WTC11 (cell line): Measurements from ENCODE around the gene LTBP1. TPM values are rescaled to one million over a fixed set of nuclear protein-coding genes. Genes with fewer than 3 reads are reported as not detected.

Experiments used
- ATAC-seq: fragments of 200-7000 bp; cut with Tn5 transposase; 2 replicates; pipeline ENCODE4 v1.10.0; 2021; ENCODE audit warnings: mild to moderate bottlenecking, moderate library complexity
- CTCF ChIA-PET: fragments of 300-600 bp; sonication (Branson Sonifier 250); formaldehyde crosslinking; loops from one replicate; lab custom pipeline; 2021; ENCODE audit warnings: antibody characterized with exemption; lab: Charles Lee
- POLR2A ChIA-PET: fragments of 350-600 bp; sonication (Branson Sonifier 250); formaldehyde crosslinking; loops from one replicate; lab custom pipeline; 2021; ENCODE audit warnings: antibody characterized with exemption; lab: Charles Lee
- DNase-seq: peaks from one replicate; pipeline ENCODE4 v3.0.0; 2021; ENCODE audit warnings: low spot score
- H3K27ac Mint-ChIP-seq: 2 replicates; pipeline ENCODE4 v1.8.0; 2021; ENCODE audit warnings: mixed read lengths
- H3K27me3 Mint-ChIP-seq: 2 replicates; pipeline ENCODE4 v1.8.0; 2021; ENCODE audit warnings: low read depth, mild to moderate bottlenecking, moderate library complexity, mixed read lengths
- H3K36me3 Mint-ChIP-seq: 2 replicates; pipeline ENCODE4 v1.8.0; 2021; ENCODE audit warnings: mixed read lengths
- H3K4me1 Mint-ChIP-seq: 2 replicates; pipeline ENCODE4 v1.8.0; 2022; ENCODE audit warnings: mixed read lengths
- H3K4me3 Mint-ChIP-seq: 2 replicates; pipeline ENCODE4 v1.8.0; 2021; ENCODE audit warnings: mild to moderate bottlenecking, moderate library complexity, mixed read lengths
- H3K9me3 Mint-ChIP-seq: 2 replicates; pipeline ENCODE4 v1.8.0; 2021; ENCODE audit warnings: mixed read lengths
- AR ChIP-seq: fragments of 250-450 bp; sonication (Bioruptor Pico); IDR thresholded peaks from 2 replicates; pipeline ENCODE4 v1.9.0; 2021; ENCODE audit warnings: mild to moderate bottlenecking
- ATF3 ChIP-seq: sonication (generic); formaldehyde crosslinking; conservative IDR thresholded peaks from 2 replicates; pipeline ENCODE4 v1.8.1; 2022; ENCODE audit warnings: mild to moderate bottlenecking, missing genetic modification reagents
- ATF6 ChIP-seq: sonication (generic); formaldehyde crosslinking; IDR thresholded peaks from 2 replicates; pipeline ENCODE4 v1.8.1; 2023; ENCODE audit warnings: mild to moderate bottlenecking, missing genetic modification reagents
- CBFB ChIP-seq: sonication (generic); formaldehyde crosslinking; IDR thresholded peaks from 2 replicates; pipeline ENCODE4 v1.8.1; 2022; ENCODE audit warnings: mild to moderate bottlenecking, low read depth, missing genetic modification reagents
- E2F5 ChIP-seq: sonication (generic); formaldehyde crosslinking; IDR thresholded peaks from 2 replicates; pipeline ENCODE4 v1.8.1; 2022; ENCODE audit warnings: mild to moderate bottlenecking, moderate library complexity, missing genetic modification reagents
- ELF4 ChIP-seq: sonication (generic); formaldehyde crosslinking; IDR thresholded peaks from 2 replicates; pipeline ENCODE4 v1.8.1; 2022; ENCODE audit warnings: low read depth, mild to moderate bottlenecking, moderate library complexity, missing genetic modification reagents
- EMX1 ChIP-seq: fragments of 250-450 bp; sonication (Bioruptor Pico); IDR thresholded peaks from 2 replicates; pipeline ENCODE4 v1.8.0; 2021; ENCODE audit warnings: mild to moderate bottlenecking
- ERG ChIP-seq: fragments of 250-450 bp; sonication (Bioruptor Pico); IDR thresholded peaks from 2 replicates; pipeline ENCODE4 v1.8.0; 2021; ENCODE audit warnings: mild to moderate bottlenecking
- ETV6 ChIP-seq: sonication (generic); formaldehyde crosslinking; IDR thresholded peaks from 2 replicates; pipeline ENCODE4 v1.8.1; 2022; ENCODE audit warnings: mild to moderate bottlenecking, missing genetic modification reagents
- JAZF1 ChIP-seq: fragments of 250-450 bp; sonication (Bioruptor Pico); IDR thresholded peaks from 2 replicates; pipeline ENCODE4 v1.9.0; 2021; ENCODE audit warnings: moderate library complexity, mild to moderate bottlenecking, inconsistent platforms
- KAT7 ChIP-seq: sonication (generic); formaldehyde crosslinking; IDR thresholded peaks from 2 replicates; pipeline ENCODE4 v1.8.1; 2023; ENCODE audit warnings: missing genetic modification reagents, mild to moderate bottlenecking, borderline replicate concordance
- MYBL2 ChIP-seq: sonication (generic); formaldehyde crosslinking; IDR thresholded peaks from 2 replicates; pipeline ENCODE4 v1.8.1; 2023; ENCODE audit warnings: mild to moderate bottlenecking, moderate library complexity, missing genetic modification reagents
- SMAD3 ChIP-seq: sonication (generic); formaldehyde crosslinking; IDR thresholded peaks from 2 replicates; pipeline ENCODE4 v1.8.0; 2022; ENCODE audit warnings: missing genetic modification reagents, mild to moderate bottlenecking, borderline replicate concordance
- SP1 ChIP-seq: sonication (generic); formaldehyde crosslinking; conservative IDR thresholded peaks from 2 replicates; pipeline ENCODE4 v1.8.1; 2022; ENCODE audit warnings: missing genetic modification reagents
- TEAD4 ChIP-seq: sonication (generic); formaldehyde crosslinking; IDR thresholded peaks from 2 replicates; pipeline ENCODE4 v1.8.0; 2022; ENCODE audit warnings: mild to moderate bottlenecking, missing genetic modification reagents
- ZMAT4 ChIP-seq: fragments of 250-450 bp; sonication (Bioruptor Pico); IDR thresholded peaks from 2 replicates; pipeline ENCODE4 v1.9.0; 2021; ENCODE audit warnings: mild to moderate bottlenecking
- ZNF121 ChIP-seq: sonication (generic); formaldehyde crosslinking; IDR thresholded peaks from 2 replicates; pipeline ENCODE4 v1.8.0; 2023; ENCODE audit warnings: missing genetic modification reagents
- ZNF219 ChIP-seq: sonication (generic); formaldehyde crosslinking; IDR thresholded peaks from 2 replicates; pipeline ENCODE4 v1.8.0; 2023; ENCODE audit warnings: missing genetic modification reagents, mild to moderate bottlenecking, borderline replicate concordance
- ZNF425 ChIP-seq: fragments of 250-450 bp; sonication (Bioruptor Pico); conservative IDR thresholded peaks from 2 replicates; pipeline ENCODE4 v1.9.0; 2021; ENCODE audit warnings: mild to moderate bottlenecking
- ZNF532 ChIP-seq: fragments of 250-450 bp; sonication (Bioruptor Pico); IDR thresholded peaks from 2 replicates; pipeline ENCODE4 v1.9.0; 2021; ENCODE audit warnings: mild to moderate bottlenecking, borderline replicate concordance
- ZSCAN18 ChIP-seq: fragments of 250-450 bp; sonication (Bioruptor Pico); IDR thresholded peaks from 2 replicates; pipeline ENCODE4 v2.1.2; 2022; ENCODE audit warnings: mild to moderate bottlenecking, moderate library complexity
- total RNA-seq: library from RNA; stranded (reverse); gene quantifications from 3 replicates; pipeline ENCODE4 v1.2.3, GENCODE V29; 2021

LTBP1 gene
- total RNA-seq, 1 experiment from 2014 or later: 33.6 TPM

GRCh38 chr2:33168425-33168824 lies 221.7 kb downstream of the LTBP1 start:
- Mint-ChIP-seq H3K9me3 (peaks cover 12% of the 10 kb centered on the region), H3K36me3 (peaks cover 6% of the 10 kb centered on the region), H3K4me1 (peaks cover 31% of the 10 kb centered on the region), H3K27ac (0 out of 2 replicates have a peak overlapping the region, but pooled peaks have one; percentile 68), H3K4me3 (no peak overlapping the region), H3K27me3 (no peaks in the 10 kb centered on the region)
- ChIA-PET POLR2A (no interaction called here), CTCF (interaction anchor here (0.7 kb wide), 1 partner anchor 22 kb away, joined by 3 read pairs; no protein-coding TSS in a partner anchor)
- DNase-seq (no peak), ATAC-seq (no peak)
- TF ChIP-seq TEAD4: no peak
- no peak for TF ChIP-seq JAZF1 (CRISPR knock-in tag)
- no peak for TF ChIP-seq SP1 (CRISPR knock-in tag)
- no peak for TF ChIP-seq ZNF219
- no peak for TF ChIP-seq SMAD3
- TF ChIP-seq ZMAT4: no peak
- no peak for TF ChIP-seq AR (CRISPR knock-in tag)
- TF ChIP-seq ZNF425: no peak
- TF ChIP-seq E2F5: no peak
- TF ChIP-seq ZNF532 (CRISPR knock-in tag): no peak
- TF ChIP-seq EMX1 (CRISPR knock-in tag): no peak
- TF ChIP-seq ELF4 (CRISPR knock-in tag): no peak
- no peak for TF ChIP-seq KAT7 (CRISPR knock-in tag)
- TF ChIP-seq CBFB (CRISPR knock-in tag): no peak
- no peak for TF ChIP-seq ETV6 (CRISPR knock-in tag)
- TF ChIP-seq ZNF121 (CRISPR knock-in tag): no peak

- Mint-ChIP-seq H3K4me3 (no peak overlapping the region), H3K36me3 (peaks cover 6% of the 10 kb centered on the region), H3K4me1 (peaks cover 31% of the 10 kb centered on the region), H3K9me3 (peaks cover 12% of the 10 kb centered on the region), H3K27me3 (no peaks in the 10 kb centered on the region), H3K27ac (peak overlapping the region; percentile 58; the same call in 1 of the 2 replicates)
- ChIA-PET CTCF (no interaction called here), POLR2A (no interaction called here)
- ATAC-seq (no peak), DNase-seq (no peak)
- TF ChIP-seq ATF6 (CRISPR knock-in tag) (no peak), ATF3 (CRISPR knock-in tag) (no peak), ERG (no peak), ZSCAN18 (CRISPR knock-in tag) (no peak), MYBL2 (CRISPR knock-in tag) (no peak)
These were observed 222.2 kb downstream of the LTBP1 start for GRCh38 chr2:33168922-33169321.
